Fibroblast of lung (primary cell): ENCODE data around the gene SYTL3.

Experiments used
- CTCF ChIP-seq, 2 donors: IDR thresholded peaks in 1 of 2; conservative IDR thresholded peaks in 1 of 2; 1 replicate in 1 of 2; 2 replicates in 1 of 2; pipeline ENCODE4 v1.5.1; 2011 to 2012; ENCODE audit warnings: low read length in 2 of 2, control low read depth in 1 of 2, inconsistent platforms in 1 of 2, low read depth in 1 of 2, mild to moderate bottlenecking in 1 of 2
- EZH2 ChIP-seq: IDR thresholded peaks from 2 replicates; pipeline ENCODE4 v1.5.1; 2012; ENCODE audit warnings: low read length, control low read depth, mild to moderate bottlenecking; ENCODE audit errors: missing control alignments

- TF ChIP-seq CTCF (conservative IDR thresholded peaks at IDR 0.05 in 1 of 2, IDR thresholded peaks at IDR 0.05 in 1 of 2; ENCODE audit: low read depth in 1 of 2, low read length in 2 of 2) (no peak), EZH2 (no peak)
Measured at GRCh38 chr6:158778005-158778527, 128.2 kb downstream of the SYTL3 start.
